Ecto neural progenitor cell (in vitro differentiated cells): Measurements from ENCODE around the gene ATP1A4.

ENCODE experiments used
- DNase-seq: peaks from one replicate; pipeline ENCODE4 v3.0.0-alpha.2; 2018; ENCODE audit warnings: low spot score

Gene ATP1A4

GRCh38 chr1:160146107-160146506, 5.3 kb upstream of the ATP1A4 start:
- DNase-seq = no peak

DNA sequence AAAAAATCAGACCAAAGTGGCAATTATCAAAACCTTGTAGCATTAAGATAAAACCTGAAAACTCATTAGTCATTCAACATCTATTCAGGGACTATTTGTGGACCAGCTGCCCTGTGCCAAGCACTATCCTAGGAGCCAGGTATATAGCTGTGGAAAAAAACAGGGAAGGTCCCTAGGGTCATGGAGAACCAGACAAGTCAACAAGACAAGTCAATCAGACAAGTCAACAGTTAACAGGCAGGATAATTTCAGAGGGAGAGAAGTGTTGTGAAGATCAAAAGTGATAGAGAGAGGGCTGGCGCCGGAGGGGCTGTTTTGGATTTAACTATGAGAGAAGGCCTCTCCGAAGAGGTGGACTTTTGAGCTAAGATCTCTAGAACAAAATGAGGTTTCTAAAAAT, 3.3 kb upstream of the ATP1A4 start:
- no peak for DNase-seq

DNA sequence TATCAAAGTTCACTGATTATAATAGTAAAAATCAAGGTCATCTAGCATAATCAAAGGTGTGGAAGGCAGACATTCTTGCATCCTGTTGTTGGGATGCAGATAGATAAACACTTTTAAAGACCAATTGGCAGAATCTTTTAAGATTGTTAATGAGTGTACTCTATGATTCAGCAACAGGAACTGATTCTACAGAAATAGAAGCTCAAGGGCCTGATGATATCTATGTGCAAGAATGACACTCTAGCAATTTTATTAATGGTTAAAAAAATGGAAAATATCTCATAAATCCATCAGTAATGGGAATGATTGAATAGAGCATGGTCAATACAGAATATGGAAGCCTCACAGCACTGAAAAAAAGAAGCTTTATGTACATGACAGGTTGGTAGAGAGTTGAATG, 2.2 kb upstream of the ATP1A4 start:
- DNase-seq = no peak

DNA sequence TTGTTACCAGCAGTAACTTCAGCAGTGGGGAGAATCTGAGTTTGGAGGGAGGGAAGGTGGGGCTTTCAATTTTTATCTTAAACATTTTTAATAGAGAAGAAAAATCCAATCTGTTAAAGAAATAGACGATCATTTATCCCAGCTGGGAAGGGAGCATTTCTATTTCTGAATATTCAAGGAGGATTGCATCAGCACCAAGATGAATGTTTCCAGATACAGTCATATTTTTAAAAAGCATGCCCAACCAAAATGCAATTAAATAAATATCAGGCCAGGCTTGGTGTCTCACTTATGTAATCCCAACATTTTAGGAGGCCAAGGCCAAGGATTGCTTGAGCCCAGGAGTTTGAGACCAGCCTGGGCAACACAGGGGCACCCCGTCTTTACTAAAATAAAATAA, 1.7 kb upstream of the ATP1A4 start:
- no peak for DNase-seq

GRCh38 chr1:160154790-160155189, 3.4 kb downstream of the ATP1A4 start:
- no peak for DNase-seq

- DNase-seq = no peak
Measured at GRCh38 chr1:160156361-160156760, 5.0 kb downstream of the ATP1A4 start.

GRCh38 chr1:160157174-160157573, 5.8 kb downstream of the ATP1A4 start:
- DNase-seq = no peak

DNA sequence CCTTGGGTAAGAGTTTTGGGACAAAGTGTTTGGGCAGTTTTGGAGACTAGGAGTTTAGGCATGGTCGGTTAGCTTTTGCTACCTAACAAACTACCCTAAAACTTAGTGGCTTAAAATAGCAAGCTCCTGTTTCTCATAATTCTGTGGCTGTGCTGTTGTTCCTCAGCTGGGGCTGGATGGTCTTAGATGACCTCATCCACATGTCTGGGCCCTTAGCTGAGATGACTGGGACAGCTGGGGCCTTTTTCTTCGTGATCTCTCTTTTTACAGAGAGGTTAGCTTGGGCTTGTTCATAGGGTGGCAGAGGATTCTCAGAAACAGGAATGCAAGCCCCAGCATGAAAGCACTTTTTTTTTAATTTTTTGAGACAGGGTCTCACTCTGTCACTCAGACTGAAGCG, 6.6 kb downstream of the ATP1A4 start:
- DNase-seq = no peak

DNA sequence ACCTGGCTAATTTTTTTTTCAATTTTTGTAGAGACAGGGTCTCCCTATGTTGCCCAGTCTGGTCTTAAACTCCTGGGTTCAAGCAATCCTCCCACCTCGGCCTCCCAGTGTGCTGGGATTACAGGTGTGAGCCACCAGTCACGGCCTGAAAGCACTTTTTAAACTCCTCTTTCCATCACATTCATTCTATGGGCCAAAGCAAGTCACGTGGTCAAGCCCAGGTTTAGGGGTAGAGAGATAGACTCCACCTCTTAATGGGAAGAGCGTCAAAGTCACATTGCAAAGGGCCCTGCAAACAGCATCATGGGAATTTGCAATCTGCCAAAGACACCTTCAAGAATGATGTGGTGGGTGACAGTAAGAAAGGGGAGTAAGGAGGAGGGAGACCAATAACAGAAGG, 7.1 kb downstream of the ATP1A4 start:
- DNase-seq = no peak

- no peak for DNase-seq
Measured at GRCh38 chr1:160159846-160160245, 8.4 kb downstream of the ATP1A4 start.

GRCh38 chr1:160161965-160162705, 10.7 kb downstream of the ATP1A4 start:
- DNase-seq = peak; percentile 76

GRCh38 chr1:160162931-160163330, 11.5 kb downstream of the ATP1A4 start:
- no peak for DNase-seq

- no peak for DNase-seq
Measured at GRCh38 chr1:160163615-160164014, 12.2 kb downstream of the ATP1A4 start.

DNA sequence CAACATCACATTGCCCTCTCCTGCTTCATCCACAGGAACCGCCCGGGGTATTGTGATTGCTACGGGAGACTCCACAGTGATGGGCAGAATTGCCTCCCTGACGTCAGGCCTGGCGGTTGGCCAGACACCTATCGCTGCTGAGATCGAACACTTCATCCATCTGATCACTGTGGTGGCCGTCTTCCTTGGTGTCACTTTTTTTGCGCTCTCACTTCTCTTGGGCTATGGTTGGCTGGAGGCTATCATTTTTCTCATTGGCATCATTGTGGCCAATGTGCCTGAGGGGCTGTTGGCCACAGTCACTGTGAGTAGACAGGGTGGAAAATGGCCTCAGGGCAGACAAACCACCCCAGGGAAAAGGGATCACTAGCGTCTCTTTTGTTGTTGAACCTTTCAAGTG, 12.7 kb downstream of the ATP1A4 start:
- no peak for DNase-seq

DNA sequence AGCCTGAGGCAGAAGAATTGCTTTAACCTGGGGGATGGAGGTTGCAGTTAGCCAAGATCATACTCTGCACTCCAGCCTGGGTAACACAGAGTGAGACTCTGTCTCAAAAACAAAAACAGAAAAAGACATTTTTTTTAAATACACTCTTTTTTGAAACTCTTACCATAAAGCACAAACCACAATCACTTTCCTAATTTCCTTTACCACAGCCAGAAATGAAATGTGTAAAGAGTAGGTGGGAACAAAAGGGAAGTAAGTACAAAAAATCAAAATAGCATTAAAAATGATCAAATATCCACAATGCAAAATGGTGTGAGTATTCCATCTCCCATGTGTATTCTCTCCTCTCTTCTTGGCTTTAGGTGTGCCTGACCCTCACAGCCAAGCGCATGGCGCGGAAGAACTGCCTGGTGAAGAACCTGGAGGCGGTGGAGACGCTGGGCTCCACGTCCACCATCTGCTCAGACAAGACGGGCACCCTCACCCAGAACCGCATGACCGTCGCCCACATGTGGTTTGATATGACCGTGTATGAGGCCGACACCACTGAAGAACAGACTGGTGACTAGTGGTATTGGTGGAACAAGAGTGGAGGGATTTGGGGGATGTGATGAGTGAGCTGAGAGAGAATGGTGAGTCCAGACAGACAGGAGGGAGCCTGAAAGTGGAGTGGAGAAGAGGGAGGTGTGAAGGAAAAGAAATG, 14.9 kb downstream of the ATP1A4 start:
- DNase-seq = no peak

- DNase-seq = no peak
Measured at GRCh38 chr1:160167056-160167455, 15.7 kb downstream of the ATP1A4 start.

GRCh38 chr1:160167580-160167979, 16.2 kb downstream of the ATP1A4 start:
- no peak for DNase-seq

DNA sequence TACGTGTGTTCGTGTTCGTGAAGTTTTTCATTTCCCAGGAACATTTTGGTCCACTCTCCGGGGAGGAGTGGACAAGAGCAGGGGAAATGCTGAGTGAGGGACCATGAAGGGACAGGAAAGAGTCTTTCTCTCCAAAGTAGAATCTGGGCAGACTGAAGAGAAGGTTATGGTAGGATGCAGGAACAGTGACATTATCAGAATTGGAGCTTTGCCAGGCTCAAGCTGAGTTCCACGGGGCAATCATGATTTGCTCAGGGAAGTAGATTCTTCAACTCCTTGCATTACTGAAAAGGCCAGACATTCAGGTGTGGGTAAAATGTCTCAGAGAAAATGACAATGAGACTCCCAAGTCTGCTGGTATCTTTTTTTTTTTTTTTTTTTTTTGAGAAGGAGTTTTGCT, 16.6 kb downstream of the ATP1A4 start:
- no peak for DNase-seq

GRCh38 chr1:160168609-160169369, 17.4 kb downstream of the ATP1A4 start:
- DNase-seq = peak; percentile 68

DNA sequence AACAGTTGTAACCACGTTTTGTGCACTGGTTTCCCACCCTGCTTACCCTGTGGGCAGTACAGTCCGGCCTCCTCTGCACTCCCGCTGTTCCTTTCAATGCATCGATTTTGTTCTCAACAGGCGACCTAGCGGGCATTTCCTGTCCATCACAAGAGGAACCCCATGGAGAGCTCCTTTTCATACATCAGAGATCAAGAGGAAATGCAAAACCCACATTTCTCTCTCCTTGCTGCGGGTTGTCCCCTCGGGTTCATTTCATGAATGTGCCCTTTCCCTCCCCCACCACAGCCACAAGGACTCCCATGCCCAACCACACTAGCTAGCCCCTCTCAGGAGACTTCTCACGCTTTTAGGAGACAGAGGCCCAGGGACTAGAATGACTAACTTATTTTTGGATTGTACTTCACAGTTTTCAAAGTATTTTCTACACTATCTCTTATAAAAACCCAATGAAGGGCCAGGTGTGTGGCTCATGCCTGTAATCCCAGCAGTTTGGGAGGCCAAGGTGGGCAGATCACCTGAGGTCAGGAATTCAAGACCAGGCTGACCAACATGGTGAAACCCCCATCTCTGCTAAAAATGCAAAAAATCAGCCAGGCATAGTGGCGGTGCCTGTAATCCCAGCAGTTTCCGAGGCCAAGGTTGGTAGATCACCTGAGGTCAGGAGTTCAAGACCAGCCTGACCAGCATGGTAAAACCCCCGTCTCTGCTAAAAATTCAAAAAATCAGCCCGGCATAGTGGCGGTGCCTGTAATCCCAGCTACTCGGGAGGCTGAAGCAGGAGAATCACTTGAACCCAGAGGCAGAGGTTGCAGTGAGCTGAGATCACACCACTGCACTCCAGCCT, 18.4 kb downstream of the ATP1A4 start:
- peak; percentile 71 for DNase-seq

DNA sequence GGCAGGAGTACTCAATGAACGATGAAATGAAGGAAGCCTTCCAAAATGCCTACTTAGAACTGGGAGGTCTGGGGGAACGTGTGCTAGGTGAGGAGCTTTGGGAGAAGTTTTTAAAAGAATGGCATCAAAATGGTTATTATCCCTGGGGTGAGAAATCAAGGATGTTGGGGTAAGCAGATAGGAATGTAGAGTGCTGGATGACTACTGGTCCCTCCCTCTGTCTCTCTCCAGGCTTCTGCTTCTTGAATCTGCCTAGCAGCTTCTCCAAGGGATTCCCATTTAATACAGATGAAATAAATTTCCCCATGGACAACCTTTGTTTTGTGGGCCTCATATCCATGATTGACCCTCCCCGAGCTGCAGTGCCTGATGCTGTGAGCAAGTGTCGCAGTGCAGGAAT, 20.0 kb downstream of the ATP1A4 start:
- no peak for DNase-seq

- no peak for DNase-seq
Measured at GRCh38 chr1:160171980-160172379, 20.6 kb downstream of the ATP1A4 start.
